SK-N-DZ (cell line): ENCODE data around the gene TMPRSS6.
A peak's percentile ranks its signal among the peaks of the same experiment; 100 is the strongest.

Experiments
- DNase-seq: peaks from one replicate; pipeline ENCODE4 v3.0.0-alpha.2; 2015; ENCODE audit warnings: low spot score

Gene TMPRSS6

GRCh38 chr22:37051391-37052385 lies 57.8 kb downstream of the TMPRSS6 start, which contains the start of gene KCTD17:
KCTD17 (plus strand) TSS chr22:37051742; CDS start chr22:37051761, 19 bp downstream.
- DNase-seq = peak; percentile 61

- no peak for DNase-seq
Measured at GRCh38 chr22:37050913-37051312, 58.6 kb downstream of the TMPRSS6 start.

- DNase-seq = no peak
Measured at GRCh38 chr22:37049224-37049623, 60.3 kb downstream of the TMPRSS6 start.

GRCh38 chr22:37048133-37048532 lies 61.4 kb downstream of the TMPRSS6 start:
- DNase-seq = no peak

- DNase-seq = no peak
Measured at GRCh38 chr22:37047006-37047405, 62.5 kb downstream of the TMPRSS6 start.

GRCh38 chr22:37046589-37046988 lies 62.9 kb downstream of the TMPRSS6 start:
- DNase-seq = no peak

- no peak for DNase-seq
Measured at GRCh38 chr22:37045958-37046357, 63.6 kb downstream of the TMPRSS6 start.

GRCh38 chr22:37044634-37045625 lies 64.6 kb downstream of the TMPRSS6 start:
- DNase-seq = no peak

- DNase-seq = peak; percentile 83
Measured at GRCh38 chr22:37043828-37044538, 65.5 kb downstream of the TMPRSS6 start.

- DNase-seq = no peak
Measured at GRCh38 chr22:37043209-37043827, 66.2 kb downstream of the TMPRSS6 start.

- DNase-seq = no peak
Measured at GRCh38 chr22:37039466-37039865, 70.0 kb downstream of the TMPRSS6 start.

- DNase-seq = no peak
Measured at GRCh38 chr22:37037669-37038068, 71.8 kb downstream of the TMPRSS6 start.

- DNase-seq = no peak
Measured at GRCh38 chr22:37036655-37037377, 72.7 kb downstream of the TMPRSS6 start.

- no peak for DNase-seq
Measured at GRCh38 chr22:37033605-37034430, 75.7 kb downstream of the TMPRSS6 start.

GRCh38 chr22:37032535-37033460 lies 76.7 kb downstream of the TMPRSS6 start:
- DNase-seq = no peak

GRCh38 chr22:37032134-37032534 lies 77.4 kb downstream of the TMPRSS6 start:
- DNase-seq = no peak

GRCh38 chr22:37030560-37031281 lies 78.8 kb downstream of the TMPRSS6 start:
- DNase-seq = no peak
